ENCODE measurements around the gene TMEM169.

DNA sequence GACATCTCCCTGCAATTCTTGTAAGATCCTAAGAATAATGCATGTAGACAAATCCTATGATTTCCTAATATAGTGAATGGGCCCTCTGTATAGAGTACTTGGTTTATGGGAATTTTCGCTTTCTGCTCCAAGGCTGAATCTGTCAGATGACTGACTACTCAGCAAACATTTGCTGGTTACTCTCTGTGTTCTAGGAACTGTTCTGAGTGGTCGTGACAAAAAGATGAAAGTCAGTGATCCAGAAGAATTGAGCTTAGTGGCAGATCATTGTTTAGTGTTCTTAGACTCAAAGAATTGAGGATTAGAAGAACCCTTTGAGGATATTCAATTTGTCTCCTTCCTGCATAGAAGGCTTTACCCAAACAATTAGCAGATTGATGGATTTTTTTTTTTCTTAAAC, 37.4 kb downstream of the TMEM169 start:
- TF ChIP-seq CTCF (IDR thresholded peaks at IDR 0.05) (no peak), EP300 (IDR thresholded peaks at IDR 0.05) (no peak), POLR2A (IDR thresholded peaks at IDR 0.05) (no peak)
